HG03442 (cell line): Measurements from ENCODE around the gene PER2.

Source experiments
- ATAC-seq: cut with Tn5 transposase; IDR thresholded peaks from one replicate; pipeline ENCODE4 v1.9.1; 2021; ENCODE audit warnings: mild to moderate bottlenecking, moderate library complexity; ENCODE audit not compliant: unreplicated experiment

PER2 gene

DNA sequence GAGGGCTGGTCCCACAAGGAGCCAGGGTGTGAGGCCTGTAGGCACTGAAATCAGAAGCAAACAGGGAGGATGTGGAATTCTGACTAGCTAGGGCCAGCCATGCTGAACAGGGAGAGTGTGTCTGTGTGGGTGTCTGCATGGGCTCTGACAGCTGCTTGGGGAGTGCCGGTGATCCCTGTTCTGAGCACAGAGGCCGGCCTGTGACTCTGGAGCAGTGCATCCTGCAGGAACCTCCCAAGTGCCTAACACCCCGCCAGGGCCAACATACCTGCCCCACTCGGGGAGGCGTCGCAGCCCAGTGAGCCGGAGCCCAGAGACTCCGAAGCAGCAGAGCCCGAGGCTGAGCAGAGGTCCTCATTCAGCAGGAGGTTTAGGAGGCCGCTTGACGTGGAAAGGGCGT is 37.1 kb downstream of the PER2 start:
- no peak for ATAC-seq

GRCh38 chr2:238250896-238251295 is 37.5 kb downstream of the PER2 start:
- ATAC-seq = no peak

DNA sequence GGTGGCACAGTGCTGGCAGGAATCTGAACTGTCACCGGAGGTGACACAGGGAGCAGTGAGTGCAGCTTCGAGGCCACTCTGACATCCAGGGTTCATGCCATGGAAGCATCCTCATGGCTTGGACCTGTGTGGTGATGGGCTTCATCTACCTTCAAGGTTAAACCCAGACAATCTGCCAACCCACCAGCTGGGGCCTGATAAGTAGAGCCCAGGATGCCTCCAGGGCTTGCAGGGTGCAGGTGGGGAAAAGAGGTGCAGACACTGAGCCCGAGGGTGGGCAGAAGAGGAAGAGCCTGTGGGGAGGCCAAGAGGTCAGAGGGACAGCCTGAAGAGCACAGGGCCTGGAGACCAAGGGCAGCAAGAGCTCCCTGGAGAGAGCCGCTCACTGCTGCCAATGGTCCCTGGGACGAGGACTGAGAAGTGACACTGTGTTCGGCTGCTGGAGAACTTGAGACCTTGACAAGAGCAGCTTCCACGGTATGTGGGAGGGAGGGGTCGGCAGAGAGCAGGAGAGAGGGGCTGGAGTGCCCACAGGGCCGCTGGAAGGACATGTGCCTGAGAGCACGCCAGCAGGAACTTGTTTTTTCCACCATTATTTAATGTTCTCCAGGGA is 40.5 kb downstream of the PER2 start:
- ATAC-seq = no peak

DNA sequence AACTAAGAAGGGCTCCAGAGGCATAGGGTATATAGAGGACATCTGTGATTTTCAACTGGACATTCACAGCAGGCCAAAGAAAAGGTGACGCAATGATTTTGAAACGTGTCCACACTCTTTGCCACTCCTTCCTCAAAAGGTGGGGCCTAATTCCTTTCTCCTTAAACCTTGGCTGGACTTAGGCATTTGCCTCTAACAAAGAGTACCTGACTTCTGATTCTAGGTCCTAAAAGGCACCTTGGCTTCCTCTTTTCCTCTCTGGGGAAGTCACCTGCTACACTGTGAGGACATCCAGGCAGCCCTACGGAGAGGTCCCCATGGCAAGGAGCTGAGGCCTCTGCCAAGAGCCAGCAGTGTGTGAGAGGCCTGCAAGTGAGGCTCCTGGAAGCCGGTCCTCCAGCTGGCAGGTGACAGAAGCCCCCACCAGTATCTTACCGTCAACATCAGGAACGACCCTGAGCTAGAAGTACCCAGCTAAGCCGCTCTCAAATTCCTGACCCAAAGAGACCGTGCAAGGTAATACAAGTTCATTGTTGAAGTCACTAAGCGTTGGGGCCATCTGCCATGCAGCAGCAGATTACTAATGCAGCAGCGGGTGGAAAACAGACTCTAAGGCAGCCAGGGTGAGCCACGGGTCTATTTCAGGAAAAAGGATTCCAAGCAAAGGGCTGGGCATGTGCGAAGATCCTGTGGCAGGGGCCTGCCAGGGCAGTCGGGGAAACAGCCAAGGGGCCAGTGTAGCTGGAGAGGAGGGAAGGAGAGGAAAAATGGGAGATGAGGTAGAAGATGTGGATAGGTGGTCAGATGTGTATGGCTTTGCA is 41.2 kb downstream of the PER2 start:
- ATAC-seq = no peak

- no peak for ATAC-seq
These were observed 44.3 kb downstream of the PER2 start for GRCh38 chr2:238244151-238244550.

DNA sequence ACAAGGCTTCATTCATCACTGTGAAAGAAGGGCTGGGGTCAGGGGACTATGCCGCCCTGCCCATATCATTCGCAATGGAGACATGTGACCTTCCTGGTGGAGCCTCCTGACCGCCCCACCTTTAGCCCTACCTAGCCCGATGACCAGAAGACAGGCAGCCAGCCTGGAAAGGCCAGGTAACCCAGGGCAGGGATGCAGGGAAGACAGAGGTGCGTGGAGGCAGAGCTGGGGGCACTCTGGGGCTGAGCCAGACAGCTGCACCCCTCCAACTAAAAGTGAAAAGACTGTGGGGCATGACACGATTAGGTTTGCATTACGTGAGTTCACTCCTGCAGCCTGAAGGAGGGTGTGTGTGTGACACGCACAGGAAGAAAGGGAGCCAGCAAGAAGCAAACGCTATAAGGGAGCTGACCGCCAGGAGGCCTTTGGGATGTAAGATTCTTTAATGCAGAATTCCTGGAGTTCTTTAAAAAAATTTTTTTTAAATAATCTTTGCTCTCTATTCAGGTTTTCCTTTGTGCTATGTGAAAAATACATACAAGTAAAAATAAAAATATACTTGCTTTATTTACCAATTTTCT is 44.8 kb downstream of the PER2 start:
- no peak for ATAC-seq

DNA sequence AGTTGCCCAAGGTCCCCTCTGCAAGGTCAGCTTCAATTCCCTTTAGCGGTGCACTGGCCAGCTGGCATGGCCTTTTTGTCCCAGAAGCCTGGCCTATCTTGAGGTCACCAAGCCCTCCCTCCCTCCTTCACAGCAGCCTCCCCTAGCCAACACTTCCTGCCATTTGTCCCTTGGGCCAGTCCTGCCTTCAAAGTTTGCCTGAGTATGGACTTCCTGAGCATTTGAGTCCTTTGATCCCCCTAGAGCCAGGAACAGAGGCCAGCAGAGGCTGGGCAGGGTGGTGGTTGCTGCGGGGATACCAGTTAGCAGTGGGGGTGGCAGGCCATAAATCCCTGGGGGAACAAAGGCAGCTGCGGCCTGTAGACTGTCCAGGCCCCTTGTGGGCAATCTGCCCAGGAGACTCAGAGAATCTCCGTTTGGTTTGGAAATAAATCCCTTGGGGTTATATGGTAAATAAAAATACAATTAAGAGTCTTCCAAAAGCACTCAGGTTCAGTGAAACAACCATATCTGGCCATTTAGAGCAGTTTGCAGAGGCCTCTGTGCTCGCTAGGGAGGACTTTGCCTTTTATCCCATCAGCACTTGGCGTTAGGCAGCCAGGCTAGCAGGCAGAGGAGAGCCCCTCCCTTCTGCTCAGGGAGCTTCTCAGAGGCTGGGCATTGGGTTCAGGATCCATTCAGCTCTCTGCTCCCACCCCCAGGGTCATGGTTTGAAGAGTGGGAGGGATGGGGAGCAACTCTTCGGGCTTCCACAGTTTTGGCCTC is 45.5 kb downstream of the PER2 start:
- ATAC-seq = no peak

- ATAC-seq = no peak
These were observed 46.4 kb downstream of the PER2 start for GRCh38 chr2:238241970-238242369.

DNA sequence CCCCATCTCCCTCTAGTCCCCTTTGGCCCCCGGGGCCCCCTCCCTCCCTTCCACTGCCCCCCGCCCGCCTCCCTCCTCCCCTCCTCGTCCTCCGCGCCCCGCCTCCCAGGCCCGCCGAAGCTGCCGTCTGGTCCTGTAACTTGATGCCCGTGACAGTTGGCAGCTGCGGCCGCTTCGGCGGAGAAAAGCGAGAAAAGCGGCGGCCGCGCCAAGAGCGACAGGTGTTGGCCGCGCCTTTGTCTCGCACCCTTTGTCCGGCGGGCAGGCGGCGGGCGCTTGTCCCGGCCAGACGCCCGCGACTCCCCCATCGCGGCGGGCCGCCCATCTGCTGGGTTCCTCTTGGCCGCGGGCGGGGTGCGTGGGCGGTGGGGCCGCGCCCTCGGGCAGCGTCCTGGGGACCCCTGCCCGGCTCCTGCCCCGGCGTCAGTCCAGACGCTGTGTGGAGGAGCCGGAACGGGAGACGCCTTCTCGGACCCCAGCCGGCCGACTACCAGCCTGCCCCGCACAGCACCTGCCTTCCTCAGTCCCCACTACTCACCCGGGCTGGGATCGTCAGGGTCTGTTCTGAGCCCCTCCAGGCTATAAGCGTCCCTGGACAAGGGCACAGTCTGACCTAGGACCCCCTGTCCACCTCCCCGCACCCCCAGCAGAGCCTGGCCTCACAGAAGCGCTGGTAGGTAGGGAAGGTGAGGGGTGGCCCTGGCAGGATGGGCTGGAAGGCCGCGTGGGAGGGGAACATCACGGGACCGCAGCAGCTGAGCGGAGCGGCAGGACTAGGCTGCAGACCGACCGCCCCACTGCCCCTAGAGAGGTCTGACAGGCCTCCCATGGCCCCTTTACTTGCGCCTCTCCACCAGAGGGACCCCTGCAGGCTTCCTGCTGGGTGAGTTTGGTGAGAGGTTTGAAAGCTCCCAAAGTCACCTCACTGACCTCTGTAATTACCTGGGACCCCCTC is 47.4 kb downstream of the PER2 start:
- no peak for ATAC-seq

DNA sequence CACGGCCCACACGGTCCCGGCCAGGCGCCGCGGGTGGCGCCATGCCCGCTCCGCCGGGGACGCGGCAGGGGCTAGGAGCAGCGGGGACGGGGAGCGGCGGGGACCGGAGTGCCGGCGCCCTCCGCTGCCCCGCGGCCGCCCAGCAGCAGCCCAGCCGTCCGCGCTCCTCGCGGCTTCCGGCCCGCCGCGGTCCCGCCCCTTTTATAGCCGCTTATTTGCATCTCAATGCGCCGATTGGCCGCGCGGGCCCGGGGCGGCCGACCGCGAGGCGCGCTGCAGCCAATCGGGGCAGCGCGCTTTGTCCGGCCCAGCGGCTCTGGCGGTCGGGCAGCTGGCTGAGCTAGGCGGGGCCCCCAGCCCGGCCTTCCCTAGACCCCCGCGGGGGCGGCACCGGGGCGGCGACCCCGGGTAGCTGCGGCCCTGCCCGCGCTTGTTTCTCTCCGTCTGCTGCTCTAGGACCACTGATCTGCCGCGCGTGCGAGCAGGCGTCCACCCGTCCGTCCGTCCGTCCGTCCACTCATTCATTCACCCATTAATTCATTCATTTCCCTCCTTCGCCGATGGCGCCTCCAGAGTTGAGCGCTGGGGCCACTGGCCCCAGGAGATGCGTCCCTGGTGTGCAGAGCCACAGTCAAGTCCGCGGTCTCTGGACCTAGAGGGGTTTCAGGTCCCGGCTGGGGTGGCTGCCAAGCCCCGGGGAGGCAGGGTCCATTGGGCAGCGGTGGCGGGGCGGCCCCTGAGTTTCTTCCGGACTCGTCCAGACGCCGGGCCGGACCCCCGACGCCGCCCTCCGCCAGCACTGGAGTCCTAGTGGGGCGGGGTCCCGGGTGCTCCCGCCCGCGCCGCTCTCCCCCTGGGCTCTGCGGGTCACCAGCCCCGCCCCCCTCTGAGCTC is 48.3 kb downstream of the PER2 start, which contains the start of gene HES6:
TSS of gene HES6 (minus strand) at position 176 of the 894 bp plus-strand sequence. CDS start at position 43, 133 bp downstream.
- peak; percentile 79 for ATAC-seq

DNA sequence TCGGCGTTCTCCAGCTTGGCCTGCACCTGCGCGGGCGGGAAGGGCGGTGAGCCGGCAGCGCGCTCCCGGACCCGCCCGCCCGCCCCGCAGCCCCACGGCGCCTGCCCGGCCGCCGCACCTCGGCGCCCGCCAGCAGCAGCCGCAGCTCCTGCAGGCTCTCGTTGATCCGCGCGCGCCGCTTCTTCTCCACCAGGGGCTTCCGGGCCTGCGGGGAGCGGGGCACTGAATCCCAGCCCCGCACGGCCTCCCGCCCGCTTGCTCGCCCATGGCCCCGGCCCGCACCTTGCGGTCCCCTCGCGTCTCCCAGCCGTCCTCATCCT is 48.9 kb downstream of the PER2 start:
- no peak for ATAC-seq

DNA sequence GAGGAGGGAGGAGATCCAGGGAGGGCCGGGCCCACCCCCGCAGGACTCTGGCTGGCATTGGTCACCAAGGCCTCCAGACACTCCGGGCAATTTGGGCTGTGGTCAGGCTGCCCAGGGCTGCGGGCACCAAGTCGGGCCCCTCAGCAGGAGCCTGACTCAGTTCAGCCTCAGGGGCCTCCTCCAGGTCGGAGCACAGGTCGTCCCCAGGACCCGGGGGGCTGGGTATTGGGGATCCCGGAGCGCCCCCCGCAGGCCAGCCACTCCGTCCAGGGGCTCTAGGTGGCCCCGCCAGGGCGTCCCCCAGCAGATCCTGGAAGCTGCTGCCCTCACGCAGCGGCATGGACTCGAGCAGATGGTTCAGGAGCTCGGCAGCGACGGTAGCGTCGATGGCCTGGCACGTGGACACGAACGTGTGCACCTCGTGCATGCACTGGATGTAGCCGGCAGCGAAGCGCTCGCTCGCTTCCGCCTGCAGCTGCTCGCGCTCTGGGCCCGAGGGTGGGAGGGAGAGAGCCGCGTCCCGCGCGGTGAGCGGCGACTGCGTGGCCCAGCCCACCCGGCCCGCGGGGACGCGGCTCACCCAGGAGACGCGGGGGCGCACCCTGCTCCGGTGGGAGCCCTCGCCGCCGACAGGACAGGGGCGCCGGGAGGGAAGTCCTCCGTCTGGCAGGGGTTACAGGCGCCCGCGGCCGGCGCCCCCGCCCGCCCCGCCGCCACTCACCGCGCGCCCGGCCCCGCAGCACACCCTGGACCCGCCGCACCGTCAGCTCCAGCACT is 49.5 kb downstream of the PER2 start:
- no peak for ATAC-seq

DNA sequence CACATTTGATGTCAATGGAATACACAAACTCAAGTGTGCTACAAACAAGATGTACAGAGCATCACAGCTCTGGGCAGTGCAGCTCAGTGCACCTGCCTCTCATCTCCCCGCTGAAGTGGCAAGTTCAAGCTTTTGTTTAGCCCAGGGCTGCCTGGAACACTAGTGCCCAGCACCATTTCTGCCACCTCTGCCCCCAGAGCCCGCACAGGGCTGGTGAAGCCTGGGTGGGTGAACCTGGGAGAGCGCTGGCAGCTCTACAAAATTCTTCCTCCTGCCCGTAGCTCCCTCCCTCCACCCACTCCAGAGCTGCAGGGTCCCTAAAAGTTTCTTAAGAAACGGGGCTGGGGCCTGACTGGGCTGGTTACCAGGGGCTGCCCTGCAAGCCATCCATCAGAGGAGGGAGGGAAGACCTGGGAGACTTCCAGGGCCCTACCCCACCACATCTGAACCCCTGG is 50.1 kb downstream of the PER2 start:
- no peak for ATAC-seq

DNA sequence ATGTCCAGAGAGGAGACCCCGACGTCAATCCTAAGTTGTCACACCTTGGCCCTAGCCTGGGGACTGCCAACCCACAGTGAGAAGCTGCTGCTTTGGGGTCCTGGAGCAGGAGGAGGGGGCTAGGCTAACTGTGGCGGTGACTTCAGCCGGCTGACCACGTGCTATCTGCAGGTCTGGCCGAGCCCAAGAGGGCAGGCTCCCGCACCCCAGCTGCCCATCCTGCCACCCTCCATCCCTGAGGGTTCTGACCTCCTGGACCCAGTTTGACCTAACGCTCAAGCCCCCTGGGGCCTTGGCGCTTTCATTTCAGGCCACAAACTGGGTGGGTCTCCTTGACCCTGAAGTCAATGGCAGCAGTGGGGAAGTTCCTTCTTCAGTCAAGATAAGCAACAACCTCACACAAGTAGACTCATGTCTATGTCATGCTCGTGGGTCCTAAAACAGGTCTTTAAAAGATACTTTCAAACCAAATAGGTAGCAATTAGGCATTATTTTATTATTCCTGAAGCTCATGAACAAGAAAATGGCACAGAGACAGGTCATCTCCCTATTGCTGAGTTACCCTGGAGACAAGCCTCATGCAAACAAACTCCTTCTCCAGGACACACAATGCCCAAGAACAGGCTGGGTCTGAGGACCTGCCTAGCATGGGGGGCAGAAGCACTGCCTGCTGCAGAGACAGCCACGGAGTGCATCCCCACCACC is 50.8 kb downstream of the PER2 start:
- ATAC-seq = no peak

GRCh38 chr2:238236571-238236970 is 51.8 kb downstream of the PER2 start:
- no peak for ATAC-seq

- no peak for ATAC-seq
These were observed 52.6 kb downstream of the PER2 start for GRCh38 chr2:238235856-238236255.

- ATAC-seq = no peak
These were observed 53.1 kb downstream of the PER2 start for GRCh38 chr2:238235331-238235732.

- ATAC-seq = no peak
These were observed 54.8 kb downstream of the PER2 start for GRCh38 chr2:238233625-238234024.
